Measurements from ENCODE around the gene PIP4P1. TPM values are rescaled to one million over a fixed set of nuclear protein-coding genes. Genes with fewer than 3 reads are reported as not detected.
"Not testable (repeated sequence)": the region's sequence is repeated elsewhere in the genome, so short reads cannot be mapped to it uniquely, and the experiment has no call there.

The PIP4P1 gene
- total RNA-seq, 5 donors from 2014 or later (not counting 1 experiment from before 2014, with no cell fraction given), result 54.2 to 72.8 (median 57.5) TPM

GRCh38 chr14:20446889-20447288 is 14.3 kb downstream of the PIP4P1 start:
- Histone ChIP-seq H3K27me3 (replicated peaks in 1 of 2; ENCODE audit: control insufficient read depth in 2 of 2, extremely low read depth in 1 of 2, insufficient read depth in 2 of 2, low read length in 1 of 2) (no peaks in the 10 kb centered on the region), H3K4me1 (ENCODE audit: control insufficient read depth in 1 of 2, extremely low read depth in 1 of 2, insufficient read depth in 2 of 2, low read length in 2 of 2) (peaks cover 1% of the 10 kb centered on the region in 2 experiments), H3K9me3 (no peaks in the 10 kb centered on the region), H3K36me3 (ENCODE audit: control insufficient read depth in 2 of 2, extremely low read depth in 1 of 2, insufficient read depth in 1 of 2, low read length in 1 of 2) (peaks cover 16 to 68% of the 10 kb centered on the region in 2 donors), H3K4me3 (ENCODE audit: control insufficient read depth in 1 of 2, extremely low read depth in 1 of 2, low read length in 1 of 2) (no peak overlapping the region), H3K27ac (ENCODE audit: low read length) (no peak overlapping the region)
- ATAC-seq (replicated peaks in 1 of 4) (no peak), DNase-seq (no peak)
- Mint-ChIP-seq H3K9me3 (no peaks in the 10 kb centered on the region), H3K27me3 (no peaks in the 10 kb centered on the region), H3K4me3 (no peak overlapping the region), H3K27ac (peak overlapping the region; percentile 16 to 44), H3K36me3 (peaks cover 40% of the 10 kb centered on the region), H3K4me1 (peaks cover 3 to 9% (median 3%) of the 10 kb centered on the region in 3 donors)
- WGBS (ENCODE audit: insufficient coverage), result 100% methylated on average over 3 of the region's 5 CpGs
- CTCF ChIA-PET, result interaction anchor here in 1 of 2 donors (1.5 kb wide), 1 partner anchor 31 kb away, joined by 3 read pairs; no protein-coding TSS in a partner anchor
- POLR2A ChIA-PET, result no interaction called here

GRCh38 chr14:20443650-20444049 is 17.6 kb downstream of the PIP4P1 start:
- H3K27ac ChIP-seq (ENCODE audit: low read length); H3K4me3 ChIP-seq (ENCODE audit: control insufficient read depth in 1 of 2, extremely low read depth in 1 of 2, low read length in 1 of 2); H3K9me3 Mint-ChIP-seq; H3K27me3 Mint-ChIP-seq; CTCF ChIA-PET; H3K4me3 Mint-ChIP-seq; H3K9me3 ChIP-seq; POLR2A ChIA-PET; H3K27ac Mint-ChIP-seq; DNase-seq; ATAC-seq (replicated peaks in 1 of 4); H3K27me3 ChIP-seq (replicated peaks in 1 of 2; ENCODE audit: control insufficient read depth in 2 of 2, extremely low read depth in 1 of 2, insufficient read depth in 2 of 2, low read length in 1 of 2): not testable (repeated sequence)
- peaks cover 14 to 22% of the 10 kb centered on the region in 2 experiments for H3K4me1 ChIP-seq (ENCODE audit: control insufficient read depth in 1 of 2, extremely low read depth in 1 of 2, insufficient read depth in 2 of 2, low read length in 2 of 2)
- WGBS (ENCODE audit: insufficient coverage), result 86% methylated on average over 1 of the region's 4 CpGs
- H3K36me3 ChIP-seq (ENCODE audit: control insufficient read depth in 2 of 2, extremely low read depth in 1 of 2, insufficient read depth in 1 of 2, low read length in 1 of 2), result peaks cover 11 to 38% of the 10 kb centered on the region in 2 donors
- H3K4me1 Mint-ChIP-seq, result peaks cover 18 to 27% (median 25%) of the 10 kb centered on the region in 3 donors
- H3K36me3 Mint-ChIP-seq, result peaks cover 21% of the 10 kb centered on the region

GRCh38 chr14:20441461-20441860 is 19.8 kb downstream of the PIP4P1 start:
- ATAC-seq (replicated peaks in 1 of 4), result no peak
- Mint-ChIP-seq H3K4me3 (peak overlapping the region in 1 of 3 donors; percentile 73), H3K36me3 (peaks cover 6% of the 10 kb centered on the region), H3K4me1 (peaks cover 18 to 27% (median 26%) of the 10 kb centered on the region in 3 donors), H3K9me3 (no peaks in the 10 kb centered on the region), H3K27me3 (no peaks in the 10 kb centered on the region), H3K27ac (peak overlapping the region in 1 of 2 donors; percentile 93)
- H3K9me3 ChIP-seq, result no peaks in the 10 kb centered on the region
- peaks cover under 1 to 16% of the 10 kb centered on the region in 2 donors for H3K36me3 ChIP-seq (ENCODE audit: control insufficient read depth in 2 of 2, extremely low read depth in 1 of 2, insufficient read depth in 1 of 2, low read length in 1 of 2)
- H3K4me1 ChIP-seq (ENCODE audit: control insufficient read depth in 1 of 2, extremely low read depth in 1 of 2, insufficient read depth in 2 of 2, low read length in 2 of 2), result peaks cover 14 to 22% of the 10 kb centered on the region in 2 experiments
- no peak overlapping the region for H3K4me3 ChIP-seq (ENCODE audit: control insufficient read depth in 1 of 2, extremely low read depth in 1 of 2, low read length in 1 of 2)
- H3K27me3 ChIP-seq (replicated peaks in 1 of 2; ENCODE audit: control insufficient read depth in 2 of 2, extremely low read depth in 1 of 2, insufficient read depth in 2 of 2, low read length in 1 of 2), result peaks cover 0 to 6% of the 10 kb centered on the region in 2 experiments
- H3K27ac ChIP-seq (ENCODE audit: low read length), result peak overlapping the region; percentile 32
- DNase-seq, result no peak
- no CpG with 5 or more reads among the region's 2 CpGs for WGBS (ENCODE audit: insufficient coverage)
- ChIA-PET POLR2A (interaction anchor here in 1 of 2 donors (0.6 kb wide), 1 partner anchor 202 kb away, joined by 3 read pairs; no protein-coding TSS in a partner anchor), CTCF (interaction anchor here in 1 of 2 donors (1.2 kb wide), 1 partner anchor 168 kb away, joined by 3 read pairs; no protein-coding TSS in a partner anchor)

DNA sequence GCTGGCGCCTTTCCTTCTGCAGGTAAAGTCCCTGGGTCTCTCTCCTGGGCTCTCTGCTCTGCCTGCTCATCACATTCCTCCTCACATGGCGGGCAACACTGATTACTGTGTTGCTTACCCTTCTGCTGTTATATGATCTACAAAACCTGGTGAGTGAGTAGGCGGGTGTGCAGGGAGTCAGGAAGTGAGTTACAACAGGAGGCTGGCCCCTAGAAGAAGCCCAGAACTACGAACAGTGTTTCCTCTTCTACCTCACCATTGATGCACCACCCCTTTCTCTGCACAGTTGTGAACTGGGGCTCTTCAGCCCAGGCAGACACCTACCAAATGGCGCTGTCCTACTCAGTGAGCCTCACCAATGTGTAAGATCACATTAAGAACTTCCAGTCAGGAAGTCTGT is 20.4 kb downstream of the PIP4P1 start:
- Mint-ChIP-seq H3K4me3 (peak overlapping the region; percentile 14 to 73 (median 31)), H3K4me1 (peaks cover 18 to 27% (median 26%) of the 10 kb centered on the region in 3 donors), H3K27me3 (no peaks in the 10 kb centered on the region), H3K36me3 (peaks cover 6% of the 10 kb centered on the region), H3K27ac (peak overlapping the region; percentile 85 to 93), H3K9me3 (no peaks in the 10 kb centered on the region)
- peaks cover 0 to 6% of the 10 kb centered on the region in 2 experiments for H3K27me3 ChIP-seq (replicated peaks in 1 of 2; ENCODE audit: control insufficient read depth in 2 of 2, extremely low read depth in 1 of 2, insufficient read depth in 2 of 2, low read length in 1 of 2)
- peaks cover 14 to 22% of the 10 kb centered on the region in 2 experiments for H3K4me1 ChIP-seq (ENCODE audit: control insufficient read depth in 1 of 2, extremely low read depth in 1 of 2, insufficient read depth in 2 of 2, low read length in 2 of 2)
- H3K36me3 ChIP-seq (ENCODE audit: control insufficient read depth in 2 of 2, extremely low read depth in 1 of 2, insufficient read depth in 1 of 2, low read length in 1 of 2), result peaks cover 0 to 10% of the 10 kb centered on the region in 2 donors
- ATAC-seq (replicated peaks in 1 of 4) (peak; percentile 91 to 99 (median 94)), DNase-seq (peak in 30 of 35 experiments; percentile 4 to 63 (median 30))
- ChIA-PET POLR2A (no interaction called here), CTCF (interaction anchor here in 1 of 2 donors (0.6 to 1.2 kb wide), 2 partner anchors 26 to 169 kb away, joined by 3 read pairs; no protein-coding TSS in a partner anchor)
- no peak overlapping the region for H3K4me3 ChIP-seq (ENCODE audit: control insufficient read depth in 1 of 2, extremely low read depth in 1 of 2, low read length in 1 of 2)
- H3K27ac ChIP-seq (ENCODE audit: low read length), result peak overlapping the region; percentile 32
- WGBS (ENCODE audit: insufficient coverage), result 0% methylated on average over 1 of the region's 5 CpGs
- H3K9me3 ChIP-seq, result no peaks in the 10 kb centered on the region

- Histone ChIP-seq H3K4me1 (ENCODE audit: control insufficient read depth in 1 of 2, extremely low read depth in 1 of 2, insufficient read depth in 2 of 2, low read length in 2 of 2) (peaks cover 14 to 22% of the 10 kb centered on the region in 2 experiments), H3K27me3 (replicated peaks in 1 of 2; ENCODE audit: control insufficient read depth in 2 of 2, extremely low read depth in 1 of 2, insufficient read depth in 2 of 2, low read length in 1 of 2) (peaks cover 0 to 6% of the 10 kb centered on the region in 2 experiments), H3K4me3 (ENCODE audit: control insufficient read depth in 1 of 2, extremely low read depth in 1 of 2, low read length in 1 of 2) (no peak overlapping the region), H3K9me3 (no peaks in the 10 kb centered on the region), H3K27ac (ENCODE audit: low read length) (peak overlapping the region; percentile 6), H3K36me3 (ENCODE audit: control insufficient read depth in 2 of 2, extremely low read depth in 1 of 2, insufficient read depth in 1 of 2, low read length in 1 of 2) (peaks cover 0 to 6% of the 10 kb centered on the region in 2 donors)
- POLR2A ChIA-PET, result no interaction called here
- Mint-ChIP-seq H3K27ac (peak overlapping the region; percentile 85 to 93), H3K4me1 (peaks cover 18 to 27% (median 26%) of the 10 kb centered on the region in 3 donors), H3K27me3 (no peaks in the 10 kb centered on the region), H3K4me3 (peak overlapping the region; percentile 14 to 73 (median 31)), H3K9me3 (no peaks in the 10 kb centered on the region), H3K36me3 (peaks cover 6% of the 10 kb centered on the region)
- ATAC-seq (replicated peaks in 1 of 4), result peak in 2 of 4 experiments; percentile 11 to 34
- 60% methylated on average over 1 of the region's 5 CpGs for WGBS (ENCODE audit: insufficient coverage)
- no peak for DNase-seq
- CTCF ChIA-PET, result interaction anchor here in 1 of 2 donors (0.6 kb wide), 1 partner anchor 25 kb away, joined by 3 read pairs; no protein-coding TSS in a partner anchor
Measured at GRCh38 chr14:20440465-20440864, 20.8 kb downstream of the PIP4P1 start.

- no peaks in the 10 kb centered on the region for H3K9me3 Mint-ChIP-seq
- H3K4me3 Mint-ChIP-seq, result no peak overlapping the region
- ChIA-PET POLR2A (no interaction called here), CTCF (no interaction called here)
- peak overlapping the region in 1 of 2 donors; percentile 19 for H3K27ac Mint-ChIP-seq
- ATAC-seq (replicated peaks in 1 of 4) (no peak), DNase-seq (no peak)
- H3K36me3 Mint-ChIP-seq, result peaks cover 6% of the 10 kb centered on the region
- Histone ChIP-seq H3K4me1 (ENCODE audit: control insufficient read depth in 1 of 2, extremely low read depth in 1 of 2, insufficient read depth in 2 of 2, low read length in 2 of 2) (peaks cover 14 to 22% of the 10 kb centered on the region in 2 experiments), H3K4me3 (ENCODE audit: control insufficient read depth in 1 of 2, extremely low read depth in 1 of 2, low read length in 1 of 2) (no peak overlapping the region), H3K36me3 (ENCODE audit: control insufficient read depth in 2 of 2, extremely low read depth in 1 of 2, insufficient read depth in 1 of 2, low read length in 1 of 2) (no peaks in the 10 kb centered on the region), H3K9me3 (no peaks in the 10 kb centered on the region), H3K27ac (ENCODE audit: low read length) (no peak overlapping the region), H3K27me3 (replicated peaks in 1 of 2; ENCODE audit: control insufficient read depth in 2 of 2, extremely low read depth in 1 of 2, insufficient read depth in 2 of 2, low read length in 1 of 2) (peaks cover 0 to 6% of the 10 kb centered on the region in 2 experiments)
- H3K27me3 Mint-ChIP-seq, result no peaks in the 10 kb centered on the region
- 96% methylated on average over 4 of the region's 7 CpGs for WGBS (ENCODE audit: insufficient coverage)
- H3K4me1 Mint-ChIP-seq, result peaks cover 18 to 27% (median 26%) of the 10 kb centered on the region in 3 donors
Measured at GRCh38 chr14:20438664-20439063, 22.6 kb downstream of the PIP4P1 start.

All from T-cell (primary cell).